ENCODE data around the gene TRPM2. TPM values are rescaled to one million over a fixed set of nuclear protein-coding genes. Genes with fewer than 3 reads are reported as not detected.
A peak's percentile ranks its signal among the peaks of the same experiment; 100 is the strongest.

Gene TRPM2
- total RNA-seq, 4 donors from 2014 or later = 1.1 to 27.2 (median 3.3) TPM

DNA sequence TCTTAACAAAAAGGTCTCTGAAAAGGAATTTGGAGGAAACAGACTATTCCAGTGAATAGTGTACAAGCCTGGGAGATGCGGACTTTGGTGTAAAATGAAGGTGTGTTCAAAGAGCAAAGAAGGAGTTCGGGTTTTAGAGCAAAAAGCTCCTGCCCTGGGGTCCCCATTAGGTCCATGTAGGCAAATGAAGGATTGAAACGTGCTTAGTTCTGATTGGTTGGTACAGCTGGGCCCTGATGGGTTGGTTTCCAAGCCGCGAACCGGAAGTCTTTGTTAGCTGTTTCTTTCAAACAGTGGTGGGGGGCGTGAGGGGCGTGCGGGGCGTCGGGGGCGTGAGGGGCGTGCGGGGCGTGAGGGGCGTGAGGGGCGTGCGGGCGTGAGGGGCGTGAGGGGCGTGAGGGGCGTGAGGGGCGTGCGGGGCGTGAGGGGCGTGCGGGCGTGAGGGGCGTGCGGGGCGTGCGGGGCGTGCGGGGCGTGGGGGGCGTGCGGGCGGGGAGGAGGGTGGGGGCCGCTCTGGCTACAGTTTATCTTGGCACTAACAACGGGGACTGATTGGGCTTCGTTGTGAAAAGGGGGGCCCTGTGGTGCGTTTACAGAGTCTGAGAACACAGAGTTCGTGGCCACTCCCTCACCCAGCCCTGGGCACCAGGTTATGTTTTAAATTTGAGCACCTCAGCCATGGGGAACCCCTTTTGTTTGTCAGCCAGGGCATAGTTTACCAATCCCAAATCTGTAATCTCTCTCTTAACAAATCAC lies 131.3 kb downstream of the TRPM2 start:
- no peaks in the 10 kb centered on the region for H3K4me1 ChIP-seq
- no peaks in the 10 kb centered on the region for H3K9me3 ChIP-seq
- H3K27me3 ChIP-seq = no peaks in the 10 kb centered on the region
- no peak overlapping the region for H3K27ac ChIP-seq
- no peak overlapping the region for H3K4me3 ChIP-seq
- TF ChIP-seq, protein P1, sequence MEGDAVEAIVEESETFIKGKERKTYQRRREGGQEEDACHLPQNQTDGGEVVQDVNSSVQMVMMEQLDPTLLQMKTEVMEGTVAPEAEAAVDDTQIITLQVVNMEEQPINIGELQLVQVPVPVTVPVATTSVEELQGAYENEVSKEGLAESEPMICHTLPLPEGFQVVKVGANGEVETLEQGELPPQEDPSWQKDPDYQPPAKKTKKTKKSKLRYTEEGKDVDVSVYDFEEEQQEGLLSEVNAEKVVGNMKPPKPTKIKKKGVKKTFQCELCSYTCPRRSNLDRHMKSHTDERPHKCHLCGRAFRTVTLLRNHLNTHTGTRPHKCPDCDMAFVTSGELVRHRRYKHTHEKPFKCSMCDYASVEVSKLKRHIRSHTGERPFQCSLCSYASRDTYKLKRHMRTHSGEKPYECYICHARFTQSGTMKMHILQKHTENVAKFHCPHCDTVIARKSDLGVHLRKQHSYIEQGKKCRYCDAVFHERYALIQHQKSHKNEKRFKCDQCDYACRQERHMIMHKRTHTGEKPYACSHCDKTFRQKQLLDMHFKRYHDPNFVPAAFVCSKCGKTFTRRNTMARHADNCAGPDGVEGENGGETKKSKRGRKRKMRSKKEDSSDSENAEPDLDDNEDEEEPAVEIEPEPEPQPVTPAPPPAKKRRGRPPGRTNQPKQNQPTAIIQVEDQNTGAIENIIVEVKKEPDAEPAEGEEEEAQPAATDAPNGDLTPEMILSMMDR (IDR thresholded peaks at IDR 0.05) = no peak
- TF ChIP-seq POLR2A (IDR thresholded peaks at IDR 0.05) = no peak
- no peaks in the 10 kb centered on the region for H3K36me3 ChIP-seq
- DNase-seq = no peak

DNA sequence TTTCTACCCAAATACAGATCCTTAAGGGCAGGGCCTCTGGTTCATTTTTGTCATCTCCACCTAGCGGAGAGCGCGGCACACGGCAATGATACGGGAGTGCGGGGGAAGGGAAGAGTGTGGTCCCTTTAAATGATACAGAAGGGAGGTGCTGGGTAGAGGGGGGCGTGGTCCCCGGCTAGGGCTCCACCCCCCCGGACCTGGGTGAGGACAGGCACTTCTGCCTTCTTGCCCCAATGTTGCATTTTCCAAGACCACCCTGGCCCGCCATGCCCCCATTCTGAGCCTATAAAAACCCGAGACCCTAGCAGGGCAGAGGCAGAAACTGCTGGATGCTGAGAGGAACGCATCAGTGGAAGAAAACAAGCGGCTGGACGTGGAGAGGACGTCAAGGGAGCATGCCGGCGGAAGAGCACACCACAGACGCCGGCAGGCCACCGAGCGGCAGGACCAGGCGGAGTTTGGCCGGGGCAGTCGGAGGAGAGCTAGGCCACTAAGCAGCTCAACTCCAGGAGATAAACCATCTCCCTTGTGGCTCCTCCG lies 131.9 kb downstream of the TRPM2 start:
- peak overlapping the region in 2 of 4 donors; percentile 19 to 24 for H3K4me3 ChIP-seq
- H3K36me3 ChIP-seq = no peaks in the 10 kb centered on the region
- no peaks in the 10 kb centered on the region for H3K4me1 ChIP-seq
- no peak for TF ChIP-seq POLR2A (IDR thresholded peaks at IDR 0.05)
- TF ChIP-seq, protein P1 (IDR thresholded peaks at IDR 0.05) = peak in 2 of 6 experiments; percentile 4 to 9
- H3K27me3 ChIP-seq = no peaks in the 10 kb centered on the region
- H3K9me3 ChIP-seq = no peaks in the 10 kb centered on the region
- DNase-seq = peak in 1 of 3 donors; percentile 53
- peak overlapping the region in 1 of 4 donors; percentile 27 for H3K27ac ChIP-seq

DNA sequence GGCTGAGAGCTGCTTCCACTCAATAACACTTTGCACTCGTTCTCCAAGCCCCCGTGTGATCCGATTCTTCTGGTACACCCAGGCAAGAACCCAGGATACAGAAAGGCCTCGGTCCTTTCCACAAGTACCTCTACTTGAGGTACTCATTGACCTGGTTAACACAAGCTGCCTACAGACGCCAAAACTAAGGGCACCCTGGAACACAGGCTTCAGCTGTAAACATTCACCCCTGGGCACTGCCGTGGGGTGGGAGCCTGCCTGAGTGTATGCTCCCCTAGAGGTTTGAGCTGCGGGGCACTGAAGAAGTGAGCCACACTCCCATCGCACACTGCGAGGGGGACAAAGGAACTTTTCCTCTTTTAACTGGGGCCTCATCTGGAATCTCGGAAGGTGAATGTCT lies 132.4 kb downstream of the TRPM2 start:
- H3K36me3 ChIP-seq = no peaks in the 10 kb centered on the region
- no peaks in the 10 kb centered on the region for H3K4me1 ChIP-seq
- DNase-seq = no peak
- no peaks in the 10 kb centered on the region for H3K27me3 ChIP-seq
- H3K27ac ChIP-seq = peak overlapping the region in 1 of 4 donors; percentile 27
- H3K4me3 ChIP-seq = peak overlapping the region in 2 of 4 donors; percentile 19 to 24
- TF ChIP-seq, protein P1 (IDR thresholded peaks at IDR 0.05) = no peak
- TF ChIP-seq POLR2A (IDR thresholded peaks at IDR 0.05) = no peak
- no peaks in the 10 kb centered on the region for H3K9me3 ChIP-seq

DNA sequence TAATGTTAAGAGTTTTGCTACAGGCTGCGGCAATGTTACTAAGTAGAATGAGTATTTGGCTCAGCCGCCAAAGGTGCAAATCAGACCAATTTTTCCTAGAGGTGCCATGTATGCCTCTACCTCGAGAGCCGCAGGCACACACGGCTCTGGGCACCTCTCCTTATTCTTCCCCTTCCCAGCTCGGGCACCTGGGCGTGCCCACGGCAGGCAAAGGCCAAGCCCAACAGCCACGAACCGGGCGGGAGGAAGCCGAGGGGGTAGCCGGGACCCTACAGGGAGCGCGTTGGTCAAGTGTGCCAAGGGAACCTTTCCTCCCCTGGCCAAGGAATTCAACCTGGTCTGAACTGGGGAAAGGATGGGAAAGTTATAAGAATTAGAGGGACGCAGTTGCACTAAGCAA lies 132.9 kb downstream of the TRPM2 start:
- Histone ChIP-seq H3K4me3 (peak overlapping the region in 1 of 4 donors; percentile 24), H3K9me3 (no peaks in the 10 kb centered on the region), H3K27ac (no peak overlapping the region), H3K4me1 (no peaks in the 10 kb centered on the region), H3K27me3 (no peaks in the 10 kb centered on the region), H3K36me3 (no peaks in the 10 kb centered on the region)
- no peak for DNase-seq
- TF ChIP-seq, protein P1 (IDR thresholded peaks at IDR 0.05) = no peak
- TF ChIP-seq POLR2A (IDR thresholded peaks at IDR 0.05) = no peak

DNA sequence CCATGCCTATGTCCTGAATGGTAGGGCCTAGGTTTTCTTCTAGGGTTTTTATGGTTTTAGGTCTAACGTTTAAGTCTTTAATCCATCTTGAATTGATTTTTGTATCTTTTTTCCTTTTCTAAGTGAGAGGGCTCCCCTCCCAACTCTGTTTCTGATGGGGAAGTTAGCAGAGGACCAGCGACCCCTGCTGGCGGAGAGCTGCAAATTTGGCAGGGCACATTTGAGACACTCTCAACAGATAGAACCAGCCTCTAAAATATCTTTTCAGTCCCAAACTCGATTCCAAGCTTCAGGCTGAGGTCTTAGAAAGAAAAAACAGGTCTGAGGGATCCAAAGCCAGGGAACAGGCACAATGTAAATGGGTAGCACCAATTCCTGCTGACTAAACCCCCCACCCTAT lies 134.4 kb downstream of the TRPM2 start:
- no peaks in the 10 kb centered on the region for H3K27me3 ChIP-seq
- TF ChIP-seq, protein P1 (IDR thresholded peaks at IDR 0.05) = peak in 3 of 6 experiments; percentile 7 to 35 (median 34)
- TF ChIP-seq POLR2A (IDR thresholded peaks at IDR 0.05) = no peak
- H3K4me3 ChIP-seq = no peak overlapping the region
- no peak overlapping the region for H3K27ac ChIP-seq
- no peak for DNase-seq
- no peaks in the 10 kb centered on the region for H3K4me1 ChIP-seq
- H3K36me3 ChIP-seq = no peaks in the 10 kb centered on the region
- peaks cover 0 to 3% (median 0%) of the 10 kb centered on the region in 4 donors for H3K9me3 ChIP-seq

Measured in Peyer's patch (tissue), 4 donors.